ENCODE data around the gene LYL1.
A peak's percentile ranks its signal among the peaks of the same experiment; 100 is the strongest.
"Not testable (repeated sequence)": the region's sequence is repeated elsewhere in the genome, so short reads cannot be mapped to it uniquely, and the experiment has no call there.

LYL1 gene

DNA sequence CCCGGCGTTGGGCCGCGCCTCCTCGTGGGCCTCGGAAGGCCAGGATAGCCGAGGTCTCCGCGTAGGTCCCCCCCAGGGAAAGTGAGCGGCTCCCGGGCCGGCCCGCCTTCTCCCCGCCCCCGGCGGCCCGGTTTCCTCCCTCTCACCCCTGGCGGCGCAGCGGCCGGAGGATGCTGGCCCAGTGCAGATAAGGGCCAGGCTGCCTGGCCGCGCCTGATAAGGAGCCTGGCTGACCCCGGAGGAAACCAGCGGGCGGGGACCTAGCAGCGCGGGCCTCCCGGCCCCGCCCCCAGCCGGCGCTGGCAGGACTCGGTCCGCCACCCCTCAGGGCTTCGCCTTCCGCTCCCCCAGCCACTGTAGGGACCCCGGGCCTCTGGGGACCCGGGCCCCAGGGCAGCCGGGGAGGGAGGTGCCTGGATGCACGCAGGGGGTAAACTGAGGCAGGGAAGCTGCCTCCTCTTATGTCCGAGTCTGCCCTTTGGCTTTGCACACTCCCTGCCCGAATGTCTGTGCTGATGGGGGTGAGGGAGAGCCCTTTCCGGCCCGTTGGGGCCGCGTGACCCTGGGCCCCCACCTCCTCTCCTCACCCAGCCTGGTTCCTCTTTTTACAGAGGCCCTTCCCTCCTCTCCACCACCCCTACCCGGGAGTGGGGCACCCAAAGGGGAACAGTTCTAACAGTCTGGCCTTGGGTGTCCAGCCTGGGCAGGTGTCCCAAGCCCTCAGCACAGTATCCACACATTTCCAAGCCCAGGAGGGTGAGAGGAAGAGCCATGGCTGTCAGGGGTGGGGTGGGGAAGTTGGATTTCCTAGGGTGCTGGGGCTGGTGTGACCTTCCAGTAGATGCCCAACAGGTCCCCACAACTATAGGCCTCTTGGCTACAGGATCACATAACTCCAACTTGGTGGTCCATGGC, at the start of gene LYL1:
Gene LYL1, minus strand, starts transcription at position 193 of the 915 bp plus-strand sequence. CDS start 1,687 bp downstream, outside the sequence.
- DNase-seq = peak; percentile 49 to 66

- peak; percentile 96 for DNase-seq
Measured at GRCh38 chr19:13151605-13152355, 49.1 kb upstream of the LYL1 start.

DNA sequence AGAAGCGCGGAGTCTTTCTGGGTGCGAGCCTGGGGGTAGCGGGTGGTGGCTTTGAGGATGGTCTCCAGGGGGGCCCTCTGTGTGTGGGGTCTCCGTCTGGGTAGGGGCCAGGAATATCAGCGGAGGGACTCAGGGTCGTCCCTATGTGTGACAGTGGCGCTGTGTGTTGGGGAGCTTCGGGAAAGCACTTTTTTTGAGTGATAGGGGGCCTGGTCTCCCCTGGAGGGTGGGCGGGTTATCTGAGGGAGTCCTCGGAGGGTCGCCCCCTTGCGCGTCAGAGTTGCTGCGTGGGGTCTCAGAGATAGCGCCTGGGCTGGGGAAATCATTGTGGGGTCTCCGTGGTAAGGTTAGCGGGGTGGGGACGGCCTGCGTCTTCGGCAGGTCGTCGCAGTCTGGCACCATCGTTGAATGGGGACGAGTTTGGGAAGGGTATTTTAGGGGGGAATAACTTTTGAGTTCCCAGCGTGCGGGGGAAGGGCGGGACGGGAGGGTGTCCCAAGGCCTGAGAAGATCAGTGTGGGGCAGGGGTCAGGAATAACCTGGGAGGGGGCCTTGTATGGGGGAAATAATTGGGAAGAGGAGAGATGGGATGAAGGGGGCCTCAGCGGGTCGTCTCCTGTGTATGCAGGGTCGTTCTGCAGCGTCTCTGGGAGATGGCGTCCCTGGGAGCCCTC, 48.4 kb upstream of the LYL1 start:
- DNase-seq = peak in 1 of 2 experiments; percentile 62

GRCh38 chr19:13150187-13150930, 47.7 kb upstream of the LYL1 start, which contains the start of the genes IER2 and STX10:
IER2 (plus strand) TSS chr19:13150411; CDS start chr19:13153187, 2,776 bp downstream.
STX10 (minus strand) TSS chr19:13150375; CDS start chr19:13150173, 202 bp downstream.
- DNase-seq = peak; percentile 94 to 95

DNA sequence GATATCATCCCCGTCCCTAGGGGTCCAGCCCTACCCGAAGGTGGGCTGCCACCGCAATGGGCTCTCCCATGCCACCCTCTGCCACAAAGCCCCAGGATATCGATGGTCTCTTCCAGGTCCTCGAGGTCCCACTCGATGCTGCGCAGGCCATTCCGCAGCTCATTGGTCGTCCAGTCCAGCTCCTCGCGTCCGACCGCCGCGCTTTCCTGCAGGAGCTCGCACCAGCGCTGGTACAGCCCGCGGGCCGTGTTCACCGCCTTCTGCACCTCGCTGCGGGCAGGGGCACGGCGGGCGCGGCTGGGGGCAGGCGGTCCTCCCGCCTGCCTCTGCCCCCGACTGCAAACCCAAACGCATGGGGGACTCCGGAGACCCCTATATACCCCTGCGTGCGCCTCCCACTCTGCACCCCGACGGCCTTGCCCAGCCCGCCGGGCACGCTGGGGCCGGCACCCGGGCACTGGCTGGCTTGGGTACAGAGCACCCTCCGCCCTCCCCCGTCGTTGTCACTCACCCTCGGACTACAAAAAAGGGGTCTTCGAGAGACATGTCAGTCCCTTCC, 47.0 kb upstream of the LYL1 start:
- DNase-seq = no peak

GRCh38 chr19:13149173-13149627, 46.5 kb upstream of the LYL1 start:
- not testable (repeated sequence) for DNase-seq

- DNase-seq = no peak
Measured at GRCh38 chr19:13146763-13147563, 44.3 kb upstream of the LYL1 start.

DNA sequence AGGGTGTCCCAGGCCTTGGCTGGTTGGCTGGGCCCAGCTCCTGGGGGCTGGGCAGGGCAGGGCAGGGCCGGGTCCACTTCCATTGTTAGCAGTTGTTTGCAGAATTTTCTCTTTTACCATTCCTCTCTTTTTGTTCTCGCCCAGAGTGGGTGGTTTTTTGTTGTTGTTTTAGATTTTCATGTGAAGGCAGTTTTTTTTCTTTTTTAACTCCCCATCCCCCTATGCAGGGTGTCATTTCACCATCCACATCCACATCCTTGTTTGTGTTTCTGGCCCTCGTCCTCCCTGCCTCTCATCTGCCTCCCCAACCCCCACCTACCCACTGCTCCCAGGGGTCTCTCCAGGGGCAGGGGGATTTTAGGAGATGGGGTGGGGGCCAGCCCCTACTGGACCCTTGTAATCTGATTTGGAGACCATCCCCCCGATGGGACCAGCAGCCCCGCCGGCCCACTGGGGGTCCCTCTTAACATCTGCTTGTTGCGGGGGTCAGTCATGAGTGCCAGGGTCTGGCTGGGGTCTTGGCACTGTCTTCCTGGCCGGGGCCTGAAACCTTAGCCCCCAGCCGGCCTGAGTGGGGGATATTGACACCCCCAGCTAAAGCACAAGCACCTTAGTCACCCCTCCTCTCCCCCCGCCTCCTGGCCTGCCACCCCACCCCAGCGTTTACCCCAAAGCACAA, 37.1 kb upstream of the LYL1 start:
- no peak for DNase-seq

GRCh38 chr19:13138916-13139198, 36.2 kb upstream of the LYL1 start:
- no peak for DNase-seq

DNA sequence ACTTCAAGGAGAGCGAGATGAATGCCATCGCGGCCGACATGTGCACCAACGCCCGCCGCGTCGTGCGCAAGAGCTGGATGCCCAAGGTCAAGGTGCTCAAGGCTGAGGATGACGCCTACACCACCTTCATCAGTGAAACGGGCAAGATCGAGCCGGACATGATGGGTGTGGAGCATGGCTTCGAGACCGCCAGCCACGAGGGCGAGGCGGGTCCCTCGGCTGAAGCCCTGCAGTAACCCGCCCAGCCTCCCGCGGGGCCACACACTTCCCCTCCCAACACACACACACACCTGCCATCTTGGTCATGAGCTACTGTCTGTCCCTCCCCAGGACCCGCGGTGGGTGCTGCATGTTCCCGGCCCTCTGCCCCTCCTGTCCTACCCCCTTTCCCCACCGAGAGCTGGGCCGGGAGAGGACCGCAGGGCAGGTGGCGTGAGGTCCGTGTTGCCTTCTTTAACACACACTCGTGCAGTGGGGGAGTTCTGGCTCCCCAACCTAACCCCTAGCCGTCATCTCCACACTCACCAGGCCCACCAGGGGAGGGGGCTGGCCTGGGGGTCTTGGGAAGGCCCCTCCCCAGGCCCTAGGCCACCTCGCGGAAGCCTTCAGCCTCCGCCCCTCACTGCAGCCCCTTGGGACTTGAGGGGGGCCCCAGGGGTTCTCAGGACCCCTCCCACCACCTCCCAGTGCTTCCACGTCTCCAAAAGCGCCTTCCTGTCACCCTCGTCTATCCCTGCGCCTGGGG, 35.7 kb upstream of the LYL1 start:
- no peak for DNase-seq

- DNase-seq = no peak
Measured at GRCh38 chr19:13137290-13137794, 34.7 kb upstream of the LYL1 start.

- DNase-seq = no peak
Measured at GRCh38 chr19:13135068-13136062, 32.7 kb upstream of the LYL1 start.

DNA sequence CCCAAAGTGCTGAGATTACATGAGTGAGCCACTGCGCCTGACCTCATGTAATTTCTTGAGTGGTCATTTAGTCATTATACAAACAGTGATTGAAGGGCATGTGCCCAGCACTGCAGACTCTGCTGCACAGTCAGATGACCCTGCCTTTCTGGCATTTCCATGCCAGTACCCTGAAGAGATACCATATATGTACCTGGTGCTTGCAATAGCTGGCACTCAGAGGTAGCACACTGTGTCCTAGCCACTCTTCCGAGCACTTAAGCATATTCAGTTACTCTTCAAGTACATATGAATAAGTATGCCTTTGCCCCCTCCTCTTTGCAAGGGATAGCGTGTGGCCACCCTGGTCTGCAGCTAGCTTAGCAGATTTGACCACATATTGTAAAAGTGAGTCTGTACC, 32.0 kb upstream of the LYL1 start:
- no peak for DNase-seq

DNA sequence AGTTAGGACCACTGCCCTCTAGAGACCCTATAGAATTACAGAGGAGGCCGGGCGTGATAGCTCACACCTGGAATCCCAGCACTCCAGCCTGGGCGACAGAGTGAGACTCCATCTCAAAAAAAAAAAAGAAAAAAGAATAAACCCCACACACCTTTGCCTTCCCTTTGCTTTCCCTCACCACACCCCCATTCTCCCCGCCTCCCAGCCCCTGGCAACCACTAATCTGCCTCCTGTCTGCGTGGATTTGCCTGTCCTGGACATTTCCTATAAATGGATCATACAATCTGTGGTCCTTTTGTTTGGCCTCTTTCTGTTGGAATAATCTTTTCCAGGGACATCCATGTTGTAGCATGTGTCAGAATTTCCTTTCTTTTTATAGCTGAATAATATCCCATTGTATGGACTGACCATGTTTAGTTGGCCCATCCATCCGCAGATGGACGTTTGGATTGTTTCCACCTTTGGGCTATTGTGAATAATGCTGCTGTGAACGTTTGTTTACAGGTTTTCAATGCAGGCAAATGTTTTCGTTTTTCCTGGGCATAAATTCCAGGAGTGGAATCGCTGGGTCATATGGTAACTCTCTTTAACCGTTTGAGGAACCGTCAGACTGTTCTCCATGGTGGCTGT, 30.7 kb upstream of the LYL1 start:
- no peak for DNase-seq

GRCh38 chr19:13132471-13133180, 30.0 kb upstream of the LYL1 start:
- DNase-seq = peak; percentile 78 to 81

DNA sequence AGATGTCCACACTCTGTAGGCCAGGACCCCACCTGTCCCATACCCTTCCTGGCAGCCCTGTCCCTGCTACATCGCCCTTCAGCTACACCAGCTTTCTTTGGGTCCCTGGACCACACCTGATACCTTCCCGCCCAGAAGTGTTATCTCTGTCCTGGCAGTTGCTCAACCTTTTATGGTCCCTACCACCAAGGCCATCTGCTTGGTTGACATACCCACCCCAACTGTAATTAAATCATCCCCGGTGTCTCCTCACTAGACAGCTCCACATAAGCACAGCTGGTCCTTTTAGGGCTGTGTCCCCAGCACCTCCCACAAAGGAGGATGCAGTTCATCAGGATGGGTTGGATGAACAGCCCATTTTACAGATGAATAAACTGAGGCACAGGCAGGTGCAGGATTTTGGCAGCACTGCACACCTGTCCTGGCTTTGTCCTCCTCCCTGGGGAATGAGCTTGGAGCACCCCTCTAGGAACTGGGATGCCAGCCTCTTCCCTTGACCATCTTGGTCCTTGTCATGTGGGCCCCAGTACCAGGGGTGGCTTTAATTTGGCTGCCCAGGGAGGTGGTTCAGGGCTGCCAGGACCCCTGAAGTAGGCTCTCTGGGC, 28.3 kb upstream of the LYL1 start:
- DNase-seq = no peak

DNA sequence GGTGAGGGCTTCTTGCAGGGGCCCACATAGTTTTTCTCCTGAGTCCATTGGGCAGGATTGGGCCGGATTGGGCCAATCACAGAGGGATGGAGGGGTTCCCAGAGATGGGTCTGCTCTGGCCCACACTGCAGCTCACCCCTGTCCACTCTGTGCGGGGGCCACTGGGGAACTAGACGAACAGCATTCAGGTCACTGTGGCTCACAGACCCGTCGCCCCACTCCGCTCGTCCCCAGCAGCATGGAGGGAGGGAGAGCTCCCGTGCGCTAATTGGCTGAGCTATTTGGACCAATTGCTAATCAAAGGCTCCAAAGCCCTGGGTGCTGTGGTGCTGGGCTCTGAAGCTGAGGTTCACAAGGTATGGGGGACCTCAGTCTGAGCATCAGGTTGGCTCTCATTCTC, 26.7 kb upstream of the LYL1 start:
- DNase-seq = no peak
